RWPE2 (cell line): ENCODE results near the gene MAS1.

ENCODE experiments used
- ATAC-seq: fragments of 200-7000 bp; cut with Tn5 transposase; 3 replicates; pipeline ENCODE4 v1.9.1; 2021; ENCODE audit warnings: low read depth
- DNase-seq: peaks from one replicate; pipeline ENCODE4 v3.0.0-alpha.2; 2020; ENCODE audit warnings: low spot score
- H3K27ac ChIP-seq: fragments of 450-650 bp; 2 replicates; pipeline ENCODE4 v1.5.1; 2017; ENCODE audit warnings: mild to moderate bottlenecking; ENCODE audit not compliant: poor library complexity, severe bottlenecking
- H3K27me3 ChIP-seq: fragments of 250-450 bp; sonication (Bioruptor Pico); 2 replicates; pipeline ENCODE4 v1.5.1; 2021; ENCODE audit warnings: mild to moderate bottlenecking, moderate library complexity; ENCODE audit not compliant: insufficient read depth, poor library complexity, severe bottlenecking
- H3K36me3 ChIP-seq: fragments of 250-450 bp; sonication (Bioruptor Pico); 2 replicates; pipeline ENCODE4 v1.5.1; 2020; ENCODE audit warnings: low read depth, mild to moderate bottlenecking, moderate library complexity
- H3K4me1 ChIP-seq: fragments of 250-450 bp; sonication (Bioruptor Pico); 2 replicates; pipeline ENCODE4 v1.5.1; 2021; ENCODE audit warnings: mild to moderate bottlenecking, moderate library complexity; ENCODE audit not compliant: insufficient read depth, poor library complexity, severe bottlenecking
- H3K4me3 ChIP-seq: fragments of 250-450 bp; sonication (Bioruptor Pico); 2 replicates; pipeline ENCODE4 v1.5.1; 2021; ENCODE audit warnings: mild to moderate bottlenecking, moderate library complexity; ENCODE audit not compliant: severe bottlenecking
- H3K9me3 ChIP-seq: fragments of 250-450 bp; sonication (Bioruptor Pico); 2 replicates; pipeline ENCODE4 v1.5.1; 2021; ENCODE audit warnings: mild to moderate bottlenecking, moderate library complexity; ENCODE audit not compliant: severe bottlenecking
- TF ChIP-seq, protein P1 (sequence below): fragments of 450-650 bp; IDR thresholded peaks from one replicate; pipeline ENCODE4 v1.5.1; 2017; ENCODE audit warnings: mild to moderate bottlenecking, moderate library complexity; ENCODE audit not compliant: poor library complexity, severe bottlenecking

Gene MAS1

DNA sequence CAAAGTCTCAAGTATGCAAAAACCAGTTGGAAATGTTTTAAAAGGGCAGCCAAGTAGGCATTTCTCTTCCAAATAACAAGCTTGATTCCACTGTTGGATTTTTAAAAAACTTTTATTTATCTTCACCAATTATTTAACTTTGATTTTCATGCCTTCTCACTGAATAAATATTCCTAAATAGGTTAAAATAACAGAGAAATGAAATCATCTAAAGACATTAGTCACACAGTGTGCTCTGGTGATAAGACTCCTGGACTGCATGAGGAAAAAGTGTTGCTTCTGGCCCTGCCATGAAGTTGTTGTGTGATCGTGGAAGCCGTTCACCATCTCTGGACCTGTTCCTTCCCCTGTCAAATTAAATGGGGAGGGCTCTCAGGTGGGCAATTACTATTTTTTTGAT lies 44.3 kb downstream of the MAS1 start:
- ATAC-seq (0 out of 3 replicates have a peak, but pooled peaks have one; percentile 38), DNase-seq (no peak)
- Histone ChIP-seq H3K4me3 (no peak overlapping the region), H3K27me3 (no peaks in the 10 kb centered on the region), H3K36me3 (no peaks in the 10 kb centered on the region), H3K9me3 (no peaks in the 10 kb centered on the region), H3K27ac (no peak overlapping the region), H3K4me1 (no peaks in the 10 kb centered on the region)
- TF ChIP-seq, protein P1, sequence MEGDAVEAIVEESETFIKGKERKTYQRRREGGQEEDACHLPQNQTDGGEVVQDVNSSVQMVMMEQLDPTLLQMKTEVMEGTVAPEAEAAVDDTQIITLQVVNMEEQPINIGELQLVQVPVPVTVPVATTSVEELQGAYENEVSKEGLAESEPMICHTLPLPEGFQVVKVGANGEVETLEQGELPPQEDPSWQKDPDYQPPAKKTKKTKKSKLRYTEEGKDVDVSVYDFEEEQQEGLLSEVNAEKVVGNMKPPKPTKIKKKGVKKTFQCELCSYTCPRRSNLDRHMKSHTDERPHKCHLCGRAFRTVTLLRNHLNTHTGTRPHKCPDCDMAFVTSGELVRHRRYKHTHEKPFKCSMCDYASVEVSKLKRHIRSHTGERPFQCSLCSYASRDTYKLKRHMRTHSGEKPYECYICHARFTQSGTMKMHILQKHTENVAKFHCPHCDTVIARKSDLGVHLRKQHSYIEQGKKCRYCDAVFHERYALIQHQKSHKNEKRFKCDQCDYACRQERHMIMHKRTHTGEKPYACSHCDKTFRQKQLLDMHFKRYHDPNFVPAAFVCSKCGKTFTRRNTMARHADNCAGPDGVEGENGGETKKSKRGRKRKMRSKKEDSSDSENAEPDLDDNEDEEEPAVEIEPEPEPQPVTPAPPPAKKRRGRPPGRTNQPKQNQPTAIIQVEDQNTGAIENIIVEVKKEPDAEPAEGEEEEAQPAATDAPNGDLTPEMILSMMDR: no peak

DNA sequence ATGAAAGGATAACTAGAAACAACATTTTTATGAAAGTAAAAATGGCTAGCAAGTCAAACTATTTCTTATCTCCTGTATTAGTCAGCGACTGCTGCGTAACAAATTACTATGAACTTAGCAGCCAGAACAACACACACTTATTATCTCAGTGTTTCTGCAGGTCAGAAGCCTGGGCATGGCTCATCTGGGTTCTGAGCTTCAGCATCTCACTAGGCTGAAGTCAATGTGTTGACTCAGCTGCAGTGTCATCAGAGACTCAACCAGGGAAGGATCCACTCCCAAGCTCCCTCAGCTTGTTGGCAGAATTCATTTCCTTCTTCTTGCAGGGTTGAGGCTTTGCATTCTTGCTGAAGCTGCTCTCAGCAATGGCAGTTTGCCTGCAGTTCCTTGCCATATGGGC lies 44.8 kb downstream of the MAS1 start:
- H3K4me1 ChIP-seq: no peaks in the 10 kb centered on the region
- H3K4me3 ChIP-seq: no peak overlapping the region
- no peaks in the 10 kb centered on the region for H3K9me3 ChIP-seq
- TF ChIP-seq, protein P1: no peak
- DNase-seq (no peak), ATAC-seq (no peak)
- H3K36me3 ChIP-seq: no peaks in the 10 kb centered on the region
- H3K27ac ChIP-seq: no peak overlapping the region
- no peaks in the 10 kb centered on the region for H3K27me3 ChIP-seq

DNA sequence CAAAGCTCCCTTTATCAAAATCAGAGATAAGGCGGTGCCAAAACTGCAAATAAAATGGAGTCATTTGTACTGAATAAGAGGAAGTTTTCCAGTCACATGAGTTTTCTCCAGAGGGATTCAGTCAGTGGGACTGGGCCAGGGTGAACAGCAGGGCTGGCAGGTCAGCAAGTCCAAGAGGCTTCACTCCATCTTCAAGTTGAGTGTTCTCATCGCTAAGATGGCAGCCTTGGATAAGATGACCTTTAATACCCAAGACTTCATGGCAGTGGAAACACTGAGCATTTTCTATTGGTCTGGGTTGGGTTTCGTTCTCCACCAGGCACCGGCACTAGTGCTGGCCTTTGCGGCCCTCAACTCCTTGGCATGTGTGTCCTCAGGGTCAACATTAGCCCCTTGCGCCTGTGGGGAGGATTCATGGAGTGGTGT lies 48.8 kb downstream of the MAS1 start:
- H3K4me3 ChIP-seq: no peak overlapping the region
- peaks cover 3% of the 10 kb centered on the region for H3K4me1 ChIP-seq
- no peak for DNase-seq
- no peak overlapping the region for H3K27ac ChIP-seq
- no peaks in the 10 kb centered on the region for H3K27me3 ChIP-seq
- no peak for ATAC-seq
- H3K36me3 ChIP-seq: no peaks in the 10 kb centered on the region
- peaks cover 5% of the 10 kb centered on the region for H3K9me3 ChIP-seq
- TF ChIP-seq, protein P1: no peak
